Measurements from ENCODE around the gene KCNQ1. TPM values are rescaled to one million over a fixed set of nuclear protein-coding genes. Genes with fewer than 3 reads are reported as not detected.

The KCNQ1 gene
- total RNA-seq, 1 experiment from 2014 or later, result 2.5 TPM

DNA sequence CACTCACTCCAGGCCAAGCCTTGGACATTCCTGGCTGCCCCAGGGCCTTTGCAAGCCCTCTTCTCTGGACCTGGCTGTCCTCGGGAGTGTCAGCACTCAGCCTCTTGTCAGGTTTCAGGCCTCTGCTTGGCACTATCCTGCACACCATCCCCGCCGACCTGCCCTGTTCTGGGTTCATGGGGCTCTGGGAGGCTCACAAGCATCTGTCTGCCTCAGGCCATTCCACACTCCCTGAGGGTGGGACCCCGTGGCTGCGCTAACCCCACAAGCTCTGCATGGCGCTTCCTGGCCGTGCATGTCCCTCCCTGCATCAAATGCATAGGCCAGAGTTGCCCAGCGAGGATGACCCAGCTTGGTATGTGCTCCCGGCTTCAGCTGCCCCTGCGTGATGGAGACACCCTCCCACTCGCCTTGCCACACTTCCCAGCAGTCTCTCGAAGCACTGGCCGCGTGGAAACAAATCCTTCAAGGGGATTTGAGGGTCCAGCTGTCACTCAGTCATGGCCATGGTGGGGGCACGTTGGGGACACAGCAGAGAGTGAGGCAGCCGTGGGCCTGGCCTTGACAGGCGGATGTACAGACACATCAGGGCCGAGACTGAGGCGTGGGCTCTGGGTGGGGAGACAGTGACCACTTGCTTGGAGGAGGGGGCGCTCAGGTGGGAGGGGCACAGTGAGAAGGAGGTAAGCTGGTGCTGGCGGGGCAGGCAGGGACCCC lies 87.3 kb downstream of the KCNQ1 start:
- ATAC-seq, result no peak
- Mint-ChIP-seq H3K9me3 (no peaks in the 10 kb centered on the region), H3K36me3 (no peaks in the 10 kb centered on the region), H3K27ac (no peak overlapping the region), H3K27me3 (ENCODE audit: low read depth) (peaks cover 40% of the 10 kb centered on the region), H3K4me1 (peaks cover 10% of the 10 kb centered on the region), H3K4me3 (no peak overlapping the region)
- no peak for TF ChIP-seq ZNF281 (CRISPR knock-in tag; IDR thresholded peaks at IDR 0.05)
- no peak for TF ChIP-seq ETV6 (CRISPR knock-in tag; IDR thresholded peaks at IDR 0.05)
- TF ChIP-seq, protein P1, sequence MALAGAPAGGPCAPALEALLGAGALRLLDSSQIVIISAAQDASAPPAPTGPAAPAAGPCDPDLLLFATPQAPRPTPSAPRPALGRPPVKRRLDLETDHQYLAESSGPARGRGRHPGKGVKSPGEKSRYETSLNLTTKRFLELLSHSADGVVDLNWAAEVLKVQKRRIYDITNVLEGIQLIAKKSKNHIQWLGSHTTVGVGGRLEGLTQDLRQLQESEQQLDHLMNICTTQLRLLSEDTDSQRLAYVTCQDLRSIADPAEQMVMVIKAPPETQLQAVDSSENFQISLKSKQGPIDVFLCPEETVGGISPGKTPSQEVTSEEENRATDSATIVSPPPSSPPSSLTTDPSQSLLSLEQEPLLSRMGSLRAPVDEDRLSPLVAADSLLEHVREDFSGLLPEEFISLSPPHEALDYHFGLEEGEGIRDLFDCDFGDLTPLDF (CRISPR knock-in tag; IDR thresholded peaks at IDR 0.05), result no peak
- TF ChIP-seq, protein P2, sequence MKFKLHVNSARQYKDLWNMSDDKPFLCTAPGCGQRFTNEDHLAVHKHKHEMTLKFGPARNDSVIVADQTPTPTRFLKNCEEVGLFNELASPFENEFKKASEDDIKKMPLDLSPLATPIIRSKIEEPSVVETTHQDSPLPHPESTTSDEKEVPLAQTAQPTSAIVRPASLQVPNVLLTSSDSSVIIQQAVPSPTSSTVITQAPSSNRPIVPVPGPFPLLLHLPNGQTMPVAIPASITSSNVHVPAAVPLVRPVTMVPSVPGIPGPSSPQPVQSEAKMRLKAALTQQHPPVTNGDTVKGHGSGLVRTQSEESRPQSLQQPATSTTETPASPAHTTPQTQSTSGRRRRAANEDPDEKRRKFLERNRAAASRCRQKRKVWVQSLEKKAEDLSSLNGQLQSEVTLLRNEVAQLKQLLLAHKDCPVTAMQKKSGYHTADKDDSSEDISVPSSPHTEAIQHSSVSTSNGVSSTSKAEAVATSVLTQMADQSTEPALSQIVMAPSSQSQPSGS (CRISPR knock-in tag; IDR thresholded peaks at IDR 0.05; ENCODE audit: borderline replicate concordance, low read depth), result no peak
- no peak for TF ChIP-seq ZNF671 (CRISPR knock-in tag; IDR thresholded peaks at IDR 0.05)
- TF ChIP-seq, protein P3, sequence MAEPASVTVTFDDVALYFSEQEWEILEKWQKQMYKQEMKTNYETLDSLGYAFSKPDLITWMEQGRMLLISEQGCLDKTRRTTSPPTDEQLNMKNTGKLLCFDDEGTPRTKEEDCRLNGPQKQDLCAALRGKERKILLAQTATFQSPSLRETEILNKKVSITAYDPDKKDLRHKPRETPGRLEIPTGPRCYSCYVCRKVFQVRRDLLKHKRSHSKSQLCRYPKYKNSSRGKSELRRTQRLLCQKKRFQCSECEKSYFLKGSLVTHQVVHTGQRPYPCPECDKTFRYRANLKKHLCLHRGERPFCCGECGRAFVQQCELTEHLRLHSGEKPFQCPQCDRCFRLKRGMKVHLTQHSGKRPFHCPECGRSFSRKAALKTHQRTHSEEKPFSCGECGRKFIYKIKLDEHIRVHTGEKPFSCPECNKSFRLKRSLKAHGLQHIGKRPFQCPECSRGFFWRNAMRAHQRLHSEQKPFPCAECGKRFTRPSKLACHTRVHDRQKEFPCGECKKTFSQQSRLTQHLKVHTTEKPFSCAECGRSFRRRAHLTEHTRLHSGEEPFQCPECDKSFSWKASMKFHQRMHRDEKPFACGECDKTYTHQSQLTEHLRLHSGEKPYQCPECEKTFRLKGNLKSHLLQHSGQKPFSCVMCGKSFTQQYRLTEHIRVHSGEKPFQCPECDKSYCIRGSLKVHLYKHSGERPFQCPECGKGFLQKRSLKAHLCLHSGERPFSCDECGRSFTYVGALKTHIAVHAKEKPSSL (CRISPR knock-in tag; conservative IDR thresholded peaks at IDR 0.05), result no peak
- TF ChIP-seq ZNF138 (CRISPR knock-in tag; conservative IDR thresholded peaks at IDR 0.05), result no peak
- TF ChIP-seq, protein P4, sequence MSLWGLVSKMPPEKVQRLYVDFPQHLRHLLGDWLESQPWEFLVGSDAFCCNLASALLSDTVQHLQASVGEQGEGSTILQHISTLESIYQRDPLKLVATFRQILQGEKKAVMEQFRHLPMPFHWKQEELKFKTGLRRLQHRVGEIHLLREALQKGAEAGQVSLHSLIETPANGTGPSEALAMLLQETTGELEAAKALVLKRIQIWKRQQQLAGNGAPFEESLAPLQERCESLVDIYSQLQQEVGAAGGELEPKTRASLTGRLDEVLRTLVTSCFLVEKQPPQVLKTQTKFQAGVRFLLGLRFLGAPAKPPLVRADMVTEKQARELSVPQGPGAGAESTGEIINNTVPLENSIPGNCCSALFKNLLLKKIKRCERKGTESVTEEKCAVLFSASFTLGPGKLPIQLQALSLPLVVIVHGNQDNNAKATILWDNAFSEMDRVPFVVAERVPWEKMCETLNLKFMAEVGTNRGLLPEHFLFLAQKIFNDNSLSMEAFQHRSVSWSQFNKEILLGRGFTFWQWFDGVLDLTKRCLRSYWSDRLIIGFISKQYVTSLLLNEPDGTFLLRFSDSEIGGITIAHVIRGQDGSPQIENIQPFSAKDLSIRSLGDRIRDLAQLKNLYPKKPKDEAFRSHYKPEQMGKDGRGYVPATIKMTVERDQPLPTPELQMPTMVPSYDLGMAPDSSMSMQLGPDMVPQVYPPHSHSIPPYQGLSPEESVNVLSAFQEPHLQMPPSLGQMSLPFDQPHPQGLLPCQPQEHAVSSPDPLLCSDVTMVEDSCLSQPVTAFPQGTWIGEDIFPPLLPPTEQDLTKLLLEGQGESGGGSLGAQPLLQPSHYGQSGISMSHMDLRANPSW (CRISPR knock-in tag; conservative IDR thresholded peaks at IDR 0.05; ENCODE audit: low read depth), result no peak
- no peak for TF ChIP-seq JAZF1 (CRISPR knock-in tag; IDR thresholded peaks at IDR 0.05)
- TF ChIP-seq ATF1 (CRISPR knock-in tag; IDR thresholded peaks at IDR 0.05), result no peak
- TF ChIP-seq JUN (CRISPR knock-in tag; IDR thresholded peaks at IDR 0.05), result no peak
- no peak for TF ChIP-seq NFE2L1 (CRISPR knock-in tag; IDR thresholded peaks at IDR 0.05)
- no peak for TF ChIP-seq TCF7 (CRISPR knock-in tag; IDR thresholded peaks at IDR 0.05; ENCODE audit: low read depth)
- no peak for TF ChIP-seq ZNF263 (CRISPR knock-in tag; IDR thresholded peaks at IDR 0.05; ENCODE audit: low read depth)
- no peak for TF ChIP-seq GRHL2 (CRISPR knock-in tag; IDR thresholded peaks at IDR 0.05; ENCODE audit: insufficient replicate concordance, severe bottlenecking)
- no peak for TF ChIP-seq ZNF532 (CRISPR knock-in tag; IDR thresholded peaks at IDR 0.05; ENCODE audit: borderline replicate concordance)
- no peak for TF ChIP-seq ZNF219 (CRISPR knock-in tag; IDR thresholded peaks at IDR 0.05; ENCODE audit: borderline replicate concordance)
- TF ChIP-seq, protein P5, sequence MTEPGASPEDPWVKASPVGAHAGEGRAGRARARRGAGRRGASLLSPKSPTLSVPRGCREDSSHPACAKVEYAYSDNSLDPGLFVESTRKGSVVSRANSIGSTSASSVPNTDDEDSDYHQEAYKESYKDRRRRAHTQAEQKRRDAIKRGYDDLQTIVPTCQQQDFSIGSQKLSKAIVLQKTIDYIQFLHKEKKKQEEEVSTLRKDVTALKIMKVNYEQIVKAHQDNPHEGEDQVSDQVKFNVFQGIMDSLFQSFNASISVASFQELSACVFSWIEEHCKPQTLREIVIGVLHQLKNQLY (CRISPR knock-in tag; IDR thresholded peaks at IDR 0.05), result no peak
- no peak for TF ChIP-seq FOXJ3 (CRISPR knock-in tag; IDR thresholded peaks at IDR 0.05; ENCODE audit: borderline replicate concordance)
- TF ChIP-seq ZNF396 (CRISPR knock-in tag; IDR thresholded peaks at IDR 0.05; ENCODE audit: borderline replicate concordance), result no peak
- CTCF ChIA-PET, result interaction anchor here (0.6 to 8.3 kb wide), 48 partner anchors 11 to 424 kb away, joined by 3 to 369 read pairs (median 4); partner anchors contain the start of genes CDKN1C, PHLDA2 and TSSC4
- no peak for DNase-seq (ENCODE audit: low spot score)
- POLR2A ChIA-PET, result interaction anchor here (1.4 to 2.9 kb wide), 2 partner anchors 353 to 360 kb away, joined by 3 to 13 read pairs; no protein-coding TSS in a partner anchor

Measured in WTC11 (cell line).